PC-3 (cell line): Measurements from ENCODE around the gene AFTPH. TPM values are rescaled to one million over a fixed set of nuclear protein-coding genes. Genes with fewer than 3 reads are reported as not detected.

Experiments
- microRNA-seq: library from miRNA; unstranded; fragments of <30 nt; microRNA quantifications from one replicate; pipeline ENCODE4 v1.1.0, GENCODE V29; 2020; ENCODE audit not compliant: unreplicated experiment
- total RNA-seq: library from RNA; depleted of rRNA; stranded (reverse); fragments of >200 nt; gene quantifications from 2 replicates; pipeline ENCODE4 v1.2.3, GENCODE V29; 2014; rRNA removed

AFTPH gene
- total RNA-seq, 1 experiment from 2014 or later: 26.6 TPM

Small RNA genes within 50 kb of the gene (microRNA-seq; reads per million reads assigned to microRNA genes)
- not detected for gene MIR4434

Other genes starting within 250 kb of the AFTPH start
- 12.1 and 16.0 TPM in 2 replicates for gene LGALSL, start 70.2 kb upstream of the AFTPH start, total RNA-seq
- 19.8 and 34.9 TPM in 2 replicates for gene SERTAD2, start 129.6 kb downstream of the AFTPH start, total RNA-seq